Stimulated activated CD8-positive, alpha-beta memory T cell treated with anti-CD3 and anti-CD28 coated beads, Interleukin-4, amount 100 ng/mL, for 1 hour (primary cell): ENCODE data around the gene TOPBP1.
"Not testable (repeated sequence)": the region's sequence is repeated elsewhere in the genome, so short reads cannot be mapped to it uniquely, and the experiment has no call there.

Experiments used
- DNase-seq, 2 donors: peaks; one replicate each; pipeline ENCODE4 v3.0.0-alpha.2; 2020; ENCODE audit warnings: low read depth in 2 of 2, low spot score in 1 of 2

TOPBP1 gene

DNA sequence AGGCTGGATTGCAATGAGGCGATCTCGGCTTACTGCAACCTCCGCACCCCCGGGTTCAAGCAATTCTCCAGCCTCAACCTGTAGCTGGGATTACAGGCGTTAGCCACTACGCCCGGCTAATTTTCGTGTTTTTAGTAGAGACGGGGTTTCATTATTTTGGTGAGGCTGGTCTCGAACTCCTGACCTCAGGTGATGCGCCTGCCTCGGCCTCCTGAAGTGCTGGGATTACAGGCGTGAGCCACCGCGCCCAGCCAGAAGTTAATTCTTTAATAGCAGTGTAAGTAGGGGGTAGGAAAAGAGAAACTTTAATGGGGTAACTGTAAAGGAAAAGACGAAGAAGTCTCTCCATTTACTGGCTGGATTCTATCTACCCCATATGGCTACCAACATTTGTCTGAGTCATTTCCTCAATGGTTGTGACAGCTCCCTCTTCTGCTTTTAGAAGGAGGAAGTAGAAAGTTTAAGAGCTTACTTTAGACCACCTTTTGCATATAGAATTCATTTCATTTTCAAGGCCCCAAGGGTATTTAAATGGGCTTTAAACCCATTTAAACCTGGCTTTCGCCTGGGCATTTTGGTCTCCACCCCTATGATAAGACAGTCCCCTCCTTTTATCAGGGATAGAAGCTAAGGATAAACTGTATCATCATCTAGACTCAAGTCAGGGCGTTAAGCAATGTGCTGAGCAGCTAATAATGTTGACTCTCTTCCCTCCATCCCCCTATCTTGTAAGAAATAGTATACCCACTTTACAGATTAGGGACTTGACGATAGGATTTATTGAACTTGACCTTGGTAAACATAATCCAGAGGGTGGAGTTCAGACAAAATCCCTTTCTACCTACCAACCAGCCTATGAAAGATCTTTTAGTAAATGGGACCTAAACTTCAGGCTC lies 89.3 kb downstream of the TOPBP1 start:
- no peak for DNase-seq

GRCh38 chr3:133570937-133571320 lies 90.8 kb downstream of the TOPBP1 start:
- no peak for DNase-seq

DNA sequence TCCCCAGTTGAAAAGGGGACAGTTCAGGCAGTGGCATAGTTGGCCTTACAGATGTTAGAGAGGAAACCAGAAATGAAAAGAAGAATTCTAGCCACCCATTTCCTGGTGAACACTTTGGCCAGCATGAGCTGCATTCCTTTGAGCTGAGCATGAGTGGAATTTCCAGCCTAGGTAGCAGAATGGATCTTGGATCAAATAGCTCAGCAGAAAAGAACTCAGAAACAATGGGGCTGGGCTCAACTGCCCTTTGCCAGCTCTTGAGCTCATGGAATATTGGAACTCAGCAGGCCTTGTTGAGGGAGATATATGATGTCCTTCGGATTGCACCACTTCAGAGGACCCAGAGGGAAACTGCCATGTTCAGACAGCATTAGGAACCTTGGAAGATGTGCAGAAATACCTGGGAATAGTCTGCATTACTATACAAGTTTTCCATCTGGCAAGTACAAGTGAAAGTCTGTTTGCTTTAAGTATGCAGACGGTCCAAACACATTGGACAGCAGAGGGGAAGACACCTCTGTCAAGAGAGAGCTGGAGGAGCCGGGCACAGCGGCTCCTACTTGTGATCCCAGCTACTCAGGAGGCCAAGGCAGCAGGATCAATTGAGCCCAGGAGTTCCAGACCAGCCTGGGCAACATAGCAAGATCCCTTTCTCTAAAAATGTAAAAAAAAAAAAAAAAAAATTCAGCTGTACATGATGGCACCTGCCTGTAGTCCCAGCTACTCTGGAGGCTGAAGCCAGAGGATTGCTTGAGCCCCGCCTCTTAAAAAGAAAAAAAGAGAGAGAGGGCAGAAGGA lies 91.4 kb downstream of the TOPBP1 start:
- DNase-seq: no peak

- DNase-seq: no peak
Measured at GRCh38 chr3:133568294-133569014, 93.3 kb downstream of the TOPBP1 start.

DNA sequence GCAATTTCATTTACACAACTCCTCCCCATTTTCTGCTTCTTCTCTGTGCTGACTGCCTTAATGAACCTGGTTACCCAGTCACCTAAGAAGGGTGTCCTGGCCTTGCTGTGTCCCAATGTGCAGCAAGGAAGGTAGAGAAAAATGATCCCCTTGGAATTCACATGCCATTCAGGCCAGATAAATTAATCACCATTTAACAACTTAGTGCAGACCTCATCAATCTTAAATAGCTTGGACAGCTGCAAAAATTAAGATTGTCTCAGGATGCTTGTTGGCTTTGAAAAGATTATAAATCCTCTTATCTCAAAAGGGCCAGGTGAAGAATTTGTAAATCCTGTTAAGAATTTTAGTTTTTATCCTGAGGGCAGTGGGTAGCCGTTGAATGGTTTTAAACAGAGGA lies 97.9 kb downstream of the TOPBP1 start:
- DNase-seq: no peak

GRCh38 chr3:133563186-133563591 lies 98.6 kb downstream of the TOPBP1 start:
- no peak for DNase-seq

DNA sequence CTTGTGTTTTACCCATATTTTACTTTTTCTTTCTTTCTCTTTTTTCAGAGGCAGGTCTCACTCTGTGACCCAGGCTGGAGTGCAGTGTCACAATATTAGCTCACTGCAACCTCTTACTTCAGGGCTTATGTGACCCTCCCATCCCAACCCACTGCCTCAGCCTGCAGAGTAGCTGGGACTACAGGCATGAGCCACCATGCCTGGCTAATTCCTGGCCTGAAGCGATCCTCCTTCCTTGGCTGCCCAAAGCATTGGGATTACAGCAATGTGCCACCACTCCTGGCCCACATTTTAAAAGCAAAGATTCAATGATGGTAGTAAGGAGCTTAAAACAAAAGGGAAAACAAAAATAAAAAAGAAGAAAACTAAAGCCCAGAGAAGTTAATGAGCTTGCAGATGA lies 99.4 kb downstream of the TOPBP1 start:
- DNase-seq: no peak

- no peak for DNase-seq
Measured at GRCh38 chr3:133561679-133562078, 100.1 kb downstream of the TOPBP1 start.

DNA sequence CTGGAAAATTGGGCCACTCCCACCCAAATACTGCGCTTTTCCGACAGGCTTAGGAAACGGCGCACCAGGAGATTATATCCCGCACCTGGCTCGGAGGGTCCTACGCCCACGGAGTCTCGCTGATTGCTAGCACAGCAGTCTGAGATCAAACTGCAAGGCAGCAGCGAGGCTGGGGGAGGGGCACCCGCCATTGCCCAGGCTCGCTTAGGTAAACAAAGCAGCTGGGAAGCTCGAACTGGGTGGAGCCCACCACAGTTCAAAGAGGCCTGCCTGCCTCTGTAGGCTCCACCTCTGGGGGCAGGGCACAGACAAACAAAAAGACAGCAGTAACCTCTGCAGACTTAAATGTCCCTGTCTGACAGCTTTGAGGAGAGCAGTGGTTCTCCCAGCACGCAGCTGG lies 110.2 kb downstream of the TOPBP1 start:
- DNase-seq: not testable (repeated sequence)
